ENCODE results near the gene PLPP2.

GRCh38 chr19:273393-273792 lies 17.8 kb downstream of the PLPP2 start:
- no peak for TF ChIP-seq POLR2AphosphoS5 (IDR thresholded peaks at IDR 0.05; ENCODE audit: borderline replicate concordance, low read depth, low read length)
- TF ChIP-seq EZH2 (IDR thresholded peaks at IDR 0.05) = no peak
